ENCODE results near the gene ABCA3.

Gene ABCA3

DNA sequence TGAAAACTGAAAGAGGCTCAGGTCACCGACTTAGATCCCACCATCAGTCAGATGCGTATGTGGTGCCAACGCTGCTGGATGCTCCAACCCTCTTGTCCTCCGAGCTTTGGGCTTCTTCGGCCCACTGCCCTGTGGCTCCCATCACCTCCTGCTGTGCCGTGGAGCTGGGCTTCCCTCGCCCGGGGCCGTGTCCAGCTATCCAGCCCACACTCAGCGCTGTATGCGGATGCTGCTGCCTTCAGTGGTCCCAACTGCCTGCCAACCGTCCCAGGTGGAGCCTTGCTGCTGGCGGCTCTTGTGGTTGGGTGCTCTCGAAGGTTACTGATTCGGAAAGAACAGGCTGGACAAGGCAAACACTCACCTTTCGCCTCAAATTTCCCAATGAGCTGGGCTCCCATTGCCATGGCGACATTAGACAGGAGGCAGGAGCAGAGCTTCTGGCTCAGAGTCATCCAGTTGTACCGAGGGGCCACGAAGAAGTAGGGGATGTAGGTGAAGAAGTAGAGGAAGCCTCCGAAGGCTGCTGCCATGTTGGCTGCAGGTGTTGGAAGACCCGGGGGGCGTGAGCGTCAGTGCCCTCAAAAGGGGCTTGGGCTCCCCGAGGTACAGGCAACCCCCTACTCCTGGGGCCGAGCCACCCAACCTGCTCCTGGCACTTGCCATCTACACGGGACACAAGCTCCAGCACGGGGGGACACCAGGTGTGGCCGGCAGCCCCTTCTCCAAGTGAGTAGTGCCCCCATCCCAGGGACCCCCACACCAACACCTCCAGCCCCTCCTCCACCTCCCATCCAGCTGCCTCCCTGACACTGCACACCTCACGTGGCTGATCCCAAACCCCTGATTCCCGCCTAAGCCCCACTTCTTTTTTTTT lies 32.2 kb downstream of the ABCA3 start:
- Histone ChIP-seq H3K27ac (no peak overlapping the region), H3K4me3 (no peak overlapping the region)
- DNase-seq (ENCODE audit: low spot score), result no peak
- TF ChIP-seq, protein P1, sequence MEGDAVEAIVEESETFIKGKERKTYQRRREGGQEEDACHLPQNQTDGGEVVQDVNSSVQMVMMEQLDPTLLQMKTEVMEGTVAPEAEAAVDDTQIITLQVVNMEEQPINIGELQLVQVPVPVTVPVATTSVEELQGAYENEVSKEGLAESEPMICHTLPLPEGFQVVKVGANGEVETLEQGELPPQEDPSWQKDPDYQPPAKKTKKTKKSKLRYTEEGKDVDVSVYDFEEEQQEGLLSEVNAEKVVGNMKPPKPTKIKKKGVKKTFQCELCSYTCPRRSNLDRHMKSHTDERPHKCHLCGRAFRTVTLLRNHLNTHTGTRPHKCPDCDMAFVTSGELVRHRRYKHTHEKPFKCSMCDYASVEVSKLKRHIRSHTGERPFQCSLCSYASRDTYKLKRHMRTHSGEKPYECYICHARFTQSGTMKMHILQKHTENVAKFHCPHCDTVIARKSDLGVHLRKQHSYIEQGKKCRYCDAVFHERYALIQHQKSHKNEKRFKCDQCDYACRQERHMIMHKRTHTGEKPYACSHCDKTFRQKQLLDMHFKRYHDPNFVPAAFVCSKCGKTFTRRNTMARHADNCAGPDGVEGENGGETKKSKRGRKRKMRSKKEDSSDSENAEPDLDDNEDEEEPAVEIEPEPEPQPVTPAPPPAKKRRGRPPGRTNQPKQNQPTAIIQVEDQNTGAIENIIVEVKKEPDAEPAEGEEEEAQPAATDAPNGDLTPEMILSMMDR (IDR thresholded peaks at IDR 0.05), result no peak

DNA sequence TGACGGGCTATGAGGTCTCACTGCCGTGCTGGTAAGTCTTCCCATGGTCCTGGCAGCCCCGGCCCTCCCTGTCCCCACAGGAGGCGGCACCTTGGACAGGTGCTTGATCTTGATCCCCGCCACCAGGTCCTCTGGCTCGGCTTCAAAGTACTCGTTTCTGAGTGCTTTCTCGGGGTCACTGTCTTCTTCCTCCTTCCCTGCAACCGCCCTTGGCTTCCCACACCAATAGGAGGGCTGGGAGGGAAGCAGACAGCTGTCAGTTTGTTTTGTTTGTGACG lies 40.7 kb downstream of the ABCA3 start:
- DNase-seq (ENCODE audit: low spot score), result no peak
- TF ChIP-seq, protein P1 (IDR thresholded peaks at IDR 0.05), result no peak
- no peak overlapping the region for H3K27ac ChIP-seq
- no peak overlapping the region for H3K4me3 ChIP-seq

- TF ChIP-seq, protein P1 (IDR thresholded peaks at IDR 0.05), result no peak
- no peak overlapping the region for H3K27ac ChIP-seq
Observed at GRCh38 chr16:2299121-2299914, 41.2 kb downstream of the ABCA3 start.

DNA sequence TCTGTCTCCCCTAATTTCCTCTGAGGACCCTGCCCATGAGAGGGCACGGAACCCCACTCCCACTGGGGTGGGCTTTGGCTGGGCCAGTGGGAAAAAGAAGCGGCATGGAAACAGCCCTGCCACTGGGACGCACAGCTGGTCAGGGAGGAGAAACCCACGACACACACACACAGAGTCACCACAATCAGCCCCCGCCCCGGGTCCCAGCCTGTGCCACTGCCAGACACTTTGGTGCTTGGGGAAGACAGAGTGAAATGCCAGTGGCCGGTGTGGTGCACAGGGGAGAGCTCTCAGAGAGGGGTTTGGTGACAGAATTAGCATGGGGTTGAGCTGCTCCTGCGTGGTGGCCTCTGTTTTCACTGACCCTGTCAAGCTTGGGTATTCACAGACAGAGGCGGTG lies 41.9 kb downstream of the ABCA3 start:
- no peak overlapping the region for H3K4me3 ChIP-seq
- H3K27ac ChIP-seq, result no peak overlapping the region
- DNase-seq (ENCODE audit: low spot score), result no peak
- TF ChIP-seq, protein P1 (IDR thresholded peaks at IDR 0.05), result no peak

More at GRCh38 chr16:2299121-2299914, 41.2 kb downstream of the ABCA3 start:
- H3K4me3 ChIP-seq, result no peak overlapping the region
- no peak for DNase-seq (ENCODE audit: low spot score)

- H3K27ac ChIP-seq, result no peak overlapping the region
- no peak for DNase-seq (ENCODE audit: low spot score)
- TF ChIP-seq, protein P1 (IDR thresholded peaks at IDR 0.05), result no peak
- H3K4me3 ChIP-seq, result no peak overlapping the region
Observed at GRCh38 chr16:2297506-2297860, 43.0 kb downstream of the ABCA3 start.

- TF ChIP-seq, protein P1 (IDR thresholded peaks at IDR 0.05), result no peak
- no peak for DNase-seq (ENCODE audit: low spot score)
- H3K4me3 ChIP-seq, result no peak overlapping the region
- no peak overlapping the region for H3K27ac ChIP-seq
Observed at GRCh38 chr16:2296661-2297505, 43.6 kb downstream of the ABCA3 start.

Measured in coronary artery (tissue), 2 donors.